GM19351 (cell line): ENCODE measurements around the gene GAB1.

ENCODE experiments used
- ATAC-seq: cut with Tn5 transposase; IDR thresholded peaks from one replicate; pipeline ENCODE4 v1.9.1; 2021; ENCODE audit warnings: mild to moderate bottlenecking, moderate library complexity; ENCODE audit not compliant: unreplicated experiment

The GAB1 gene

DNA sequence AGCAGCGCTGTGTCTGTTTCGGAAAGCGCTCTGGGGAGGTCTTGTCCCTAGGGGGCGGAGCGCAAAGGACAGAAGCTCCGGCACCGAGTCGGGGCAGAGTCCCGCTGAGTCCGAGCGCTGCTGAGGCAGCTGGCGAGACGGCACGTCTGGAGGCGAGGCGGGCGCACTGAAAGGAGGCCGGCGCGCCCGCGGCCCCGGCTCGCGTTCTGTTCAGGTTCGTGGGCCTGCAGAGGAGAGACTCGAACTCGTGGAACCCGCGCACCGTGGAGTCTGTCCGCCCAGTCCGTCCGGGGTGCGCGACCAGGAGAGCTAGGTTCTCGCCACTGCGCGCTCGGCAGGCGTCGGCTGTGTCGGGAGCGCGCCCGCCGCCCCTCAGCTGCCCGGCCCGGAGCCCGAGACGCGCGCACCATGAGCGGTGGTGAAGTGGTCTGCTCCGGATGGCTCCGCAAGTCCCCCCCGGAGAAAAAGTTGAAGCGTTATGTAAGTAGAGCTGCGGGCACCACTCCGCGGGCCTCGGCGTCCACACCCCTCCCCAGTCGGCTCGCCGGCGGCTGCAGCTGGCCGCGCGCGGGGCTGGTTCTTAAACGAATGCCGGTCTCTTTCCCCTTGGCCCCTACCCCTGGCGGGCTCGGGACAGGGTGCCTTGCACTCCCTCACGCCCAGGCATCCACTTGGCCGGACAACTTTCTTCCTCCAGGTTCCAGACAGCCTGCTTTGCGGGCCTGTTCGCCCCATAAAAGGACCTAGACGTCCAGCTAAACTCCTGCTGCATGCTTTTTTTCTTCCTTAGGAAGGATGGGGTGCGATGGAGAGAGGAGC lies at the start of gene GAB1:
TSS of gene GAB1 (plus strand) at position 96 of the 819 bp plus-strand sequence. CDS start at position 409, 313 bp downstream.
- peak; percentile 72 for ATAC-seq

GRCh38 chr4:143287572-143287923 lies 49.1 kb upstream of the GAB1 start:
- ATAC-seq, result no peak

GRCh38 chr4:143288171-143288570 lies 48.5 kb upstream of the GAB1 start:
- ATAC-seq, result no peak

- ATAC-seq, result no peak
These were observed 47.3 kb upstream of the GAB1 start for GRCh38 chr4:143289370-143289769.

- ATAC-seq, result no peak
These were observed 45.4 kb upstream of the GAB1 start for GRCh38 chr4:143291314-143291713.

GRCh38 chr4:143292858-143293257 lies 43.8 kb upstream of the GAB1 start:
- ATAC-seq, result no peak

GRCh38 chr4:143294310-143294709 lies 42.4 kb upstream of the GAB1 start:
- ATAC-seq, result no peak

DNA sequence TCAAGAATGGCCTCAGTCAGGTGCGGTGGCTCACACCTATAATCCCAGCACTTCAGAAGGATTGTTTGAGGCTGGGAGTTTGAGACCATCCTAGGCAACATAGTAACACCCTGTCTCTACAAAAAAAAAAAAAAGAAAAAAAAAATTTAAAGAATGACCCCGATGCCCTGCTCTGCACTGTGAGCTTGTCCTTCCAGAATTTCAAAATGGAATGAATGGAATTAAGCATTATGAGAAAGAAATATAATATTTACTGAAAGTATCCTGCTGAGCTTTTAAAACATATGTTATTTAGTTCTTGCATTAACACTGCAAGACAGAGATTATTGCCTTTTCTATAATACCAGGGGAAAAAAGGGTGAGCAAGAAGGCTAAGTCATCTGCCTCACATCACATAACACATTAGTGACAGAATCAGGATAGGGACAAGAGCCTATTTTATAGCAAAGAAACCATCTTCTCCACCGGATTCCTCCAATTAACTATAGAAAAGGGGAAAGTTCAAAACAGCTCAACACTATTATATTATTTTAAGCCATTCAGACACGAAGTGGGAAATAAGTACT lies 41.9 kb upstream of the GAB1 start:
- no peak for ATAC-seq

- ATAC-seq, result no peak
These were observed 40.1 kb upstream of the GAB1 start for GRCh38 chr4:143296397-143297067.

GRCh38 chr4:143300860-143301259 lies 35.8 kb upstream of the GAB1 start:
- no peak for ATAC-seq

DNA sequence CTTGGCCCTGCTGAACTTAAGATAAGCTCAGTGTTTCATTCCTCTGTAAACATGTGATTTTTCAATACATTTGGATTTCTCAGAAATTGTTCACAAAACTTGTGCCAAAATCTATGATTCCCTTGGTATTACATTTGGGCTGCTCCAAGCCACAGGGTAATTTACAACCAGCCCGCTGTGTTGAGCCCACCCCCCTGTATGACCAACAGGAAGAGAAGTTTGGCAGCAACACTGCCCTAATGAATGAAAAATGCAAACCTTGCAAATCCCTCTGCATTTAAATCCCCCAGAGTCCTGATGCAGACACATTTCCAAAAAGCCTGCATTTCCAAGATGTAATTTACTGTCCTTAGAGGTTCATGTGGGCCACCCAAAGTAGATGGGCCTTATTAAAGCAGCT lies 34.1 kb upstream of the GAB1 start:
- ATAC-seq, result no peak

DNA sequence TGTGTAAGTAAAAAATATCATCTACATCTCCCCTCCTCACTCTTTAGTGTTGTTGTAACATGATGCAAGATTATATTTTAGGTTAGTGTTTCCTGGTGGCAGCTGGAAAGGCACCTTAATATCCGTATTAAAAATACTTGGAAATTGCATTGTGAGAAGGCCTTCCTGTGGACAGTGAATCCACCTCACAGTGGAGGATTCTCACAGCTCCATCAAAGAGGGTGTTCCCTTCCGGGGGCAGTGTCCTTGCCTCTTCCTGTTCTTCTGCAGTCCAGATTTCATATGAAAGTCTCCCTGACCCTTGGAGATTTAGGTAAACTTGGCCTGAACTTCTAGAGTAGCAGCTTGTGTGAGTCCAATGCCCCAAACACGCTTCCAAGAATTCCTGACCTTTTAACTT lies 29.9 kb upstream of the GAB1 start:
- ATAC-seq, result no peak

DNA sequence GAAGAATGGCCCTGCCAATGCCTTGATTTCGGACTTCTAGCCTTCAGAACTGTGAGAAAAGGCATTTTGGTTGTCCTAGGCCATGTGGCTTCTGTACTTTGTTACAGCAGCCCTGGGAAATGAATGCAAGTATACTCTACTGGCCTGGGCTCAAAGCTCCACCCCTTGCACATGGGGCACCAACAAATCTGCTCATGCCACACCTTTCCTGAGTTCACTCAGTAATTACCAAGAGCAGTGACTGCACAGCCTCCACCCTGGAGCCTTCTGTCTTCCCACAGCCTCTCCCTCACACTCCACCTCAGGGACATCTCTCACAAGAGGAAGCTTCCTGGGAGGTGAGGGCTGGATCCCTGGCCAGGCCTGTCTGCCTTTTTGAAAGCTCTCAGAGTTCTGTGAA lies 29.1 kb upstream of the GAB1 start:
- ATAC-seq, result no peak

- no peak for ATAC-seq
These were observed 28.3 kb upstream of the GAB1 start for GRCh38 chr4:143308377-143308776.

DNA sequence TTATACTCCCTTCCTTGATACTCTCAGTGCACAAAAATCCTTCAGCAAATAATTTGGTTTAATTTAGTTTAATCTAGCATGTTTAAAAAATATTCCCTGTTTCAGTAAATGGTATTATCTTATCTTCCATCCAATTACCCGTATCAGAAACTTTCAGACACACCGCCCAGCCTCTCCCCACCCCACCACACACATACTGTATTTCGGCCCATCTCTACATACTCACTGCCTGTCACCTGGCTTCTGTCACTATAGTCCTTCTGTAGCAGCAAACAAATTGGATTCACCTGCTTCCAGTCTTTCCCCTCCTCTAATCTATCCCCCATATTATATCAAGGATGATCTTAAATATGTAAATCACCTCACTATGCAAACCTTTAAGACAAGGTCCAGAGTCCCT lies 24.8 kb upstream of the GAB1 start:
- ATAC-seq, result no peak

GRCh38 chr4:143313521-143313920 lies 23.2 kb upstream of the GAB1 start:
- ATAC-seq, result no peak

GRCh38 chr4:143313996-143314395 lies 22.7 kb upstream of the GAB1 start:
- ATAC-seq, result no peak

DNA sequence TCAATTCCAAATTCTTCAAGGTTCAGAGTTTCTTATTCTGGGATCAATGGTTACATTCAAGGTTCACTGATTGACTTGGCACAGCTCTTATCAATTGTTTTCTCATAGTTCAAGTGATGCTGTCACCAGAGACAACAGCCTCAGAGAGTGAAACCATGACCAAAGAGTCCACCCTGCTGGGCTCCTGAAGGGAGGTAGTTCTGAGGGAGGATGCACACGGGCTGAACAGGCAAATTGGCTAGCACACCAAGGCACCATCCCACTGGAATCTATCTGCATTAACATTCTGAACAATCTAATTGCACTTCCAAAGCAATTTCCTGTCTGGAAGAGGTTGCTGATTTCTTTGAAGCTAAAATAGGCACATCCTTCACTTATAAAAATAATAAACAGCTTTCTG lies 16.6 kb upstream of the GAB1 start:
- ATAC-seq, result no peak

DNA sequence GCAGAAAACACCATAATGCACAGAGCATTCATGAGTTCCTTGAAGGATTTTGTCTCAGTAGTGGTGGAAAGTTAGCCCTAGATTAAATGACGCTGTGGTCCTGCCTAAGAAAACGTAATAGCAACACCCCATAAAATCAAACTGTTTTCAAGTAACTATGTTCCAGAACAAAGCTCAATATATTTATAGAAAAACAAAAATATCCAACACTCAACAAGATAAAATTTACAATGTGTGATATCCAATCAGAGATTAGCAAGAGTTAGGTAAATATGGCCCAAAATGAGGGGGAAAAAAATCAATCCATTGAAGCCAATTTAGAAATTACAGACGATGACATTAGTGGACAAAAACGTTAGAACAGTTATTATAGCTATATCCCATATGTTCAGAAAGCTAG lies 9.9 kb upstream of the GAB1 start:
- ATAC-seq, result no peak

- ATAC-seq, result no peak
These were observed 6.7 kb upstream of the GAB1 start for GRCh38 chr4:143329985-143330384.

DNA sequence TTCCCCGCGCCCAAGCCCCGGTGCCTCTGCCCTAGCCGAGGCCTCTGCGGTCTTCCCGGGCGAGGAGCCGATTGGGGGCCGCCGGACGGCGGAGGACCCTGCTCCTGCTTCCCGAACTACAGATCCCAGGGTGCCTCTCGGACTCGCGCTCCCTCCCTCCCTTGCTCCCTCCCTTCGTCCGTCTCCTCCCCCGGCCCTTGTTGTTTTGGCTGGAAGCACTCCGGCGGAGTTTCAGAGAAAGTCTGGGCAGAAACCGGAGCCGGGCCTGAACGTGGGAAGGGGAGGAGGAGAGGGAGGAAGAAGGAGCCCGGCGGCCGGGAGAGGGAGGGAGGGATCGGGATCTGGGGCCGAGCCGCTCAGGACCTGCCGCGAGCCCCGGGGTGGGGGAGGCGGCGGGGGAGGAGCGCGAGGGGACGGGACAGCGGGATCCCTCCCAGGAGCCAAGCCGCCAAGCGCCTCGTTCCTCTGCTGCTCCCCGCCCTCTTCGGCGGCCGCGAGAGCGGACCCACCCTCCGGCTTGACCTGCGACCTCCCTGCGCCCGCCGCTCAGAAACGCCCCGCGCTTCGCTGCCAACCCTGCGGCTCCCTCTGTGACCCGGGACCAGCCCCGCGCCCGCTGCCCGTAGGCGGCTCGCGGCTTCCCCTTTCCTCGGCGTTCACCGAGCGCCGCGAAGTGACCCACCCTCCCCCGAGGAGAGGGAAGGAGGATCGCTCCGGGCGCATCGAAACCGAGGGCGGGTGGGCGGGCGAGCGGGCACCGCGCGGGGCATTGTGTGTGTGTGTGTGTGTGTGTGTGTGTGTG lies 496 bp upstream of the GAB1 start:
- peak; percentile 39 for ATAC-seq
